ENCODE results near the gene ALDH1A3. TPM values are rescaled to one million over a fixed set of nuclear protein-coding genes. Genes with fewer than 3 reads are reported as not detected.
A peak's percentile ranks its signal among the peaks of the same experiment; 100 is the strongest.

ALDH1A3 gene
- total RNA-seq, 1 experiment from 2014 or later: 5,398 TPM

DNA sequence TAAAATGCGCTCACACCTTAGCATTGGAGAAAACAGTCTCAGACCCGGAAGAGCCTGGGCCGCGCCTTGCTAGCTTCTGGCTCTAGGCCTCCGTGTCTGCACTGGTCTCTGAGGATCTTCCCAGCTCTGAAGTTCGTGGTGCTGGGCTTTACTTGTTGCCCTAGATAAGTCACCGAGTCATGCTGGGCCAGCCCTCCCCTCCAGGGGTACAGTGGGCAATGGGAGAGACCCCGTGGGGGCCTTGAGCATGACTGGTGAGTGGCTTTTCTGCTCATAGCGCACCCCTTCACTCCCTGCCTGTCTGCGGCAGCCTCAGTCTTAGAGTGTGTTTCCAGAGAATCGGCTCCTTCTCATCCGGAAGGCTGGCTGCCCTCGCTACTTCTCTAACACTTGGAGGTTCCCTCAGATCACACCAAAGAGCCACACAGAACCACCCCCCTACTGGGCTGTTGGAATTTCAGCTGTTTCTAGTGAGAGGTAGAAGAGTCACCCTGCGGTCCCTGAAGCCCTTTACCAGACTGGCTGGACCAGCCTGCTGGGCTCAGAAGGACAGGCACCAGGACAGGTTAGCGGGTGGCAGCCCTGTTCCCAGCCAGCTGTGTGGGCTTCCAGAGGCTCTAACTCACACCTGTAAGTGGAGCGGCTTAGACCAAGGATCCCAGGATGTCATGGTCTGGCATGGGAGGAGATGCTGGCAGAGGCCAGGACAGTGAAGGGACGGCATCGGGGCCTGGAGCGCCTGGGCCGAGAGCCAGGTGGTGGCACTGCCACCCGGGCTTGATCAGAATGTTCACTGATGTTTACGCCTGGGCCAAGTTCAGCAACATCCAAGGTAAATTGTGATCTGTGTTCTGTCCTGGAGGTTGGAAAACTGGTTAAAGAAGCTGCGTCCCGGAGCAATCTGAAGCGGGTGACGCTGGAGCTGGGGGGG is 17.9 kb downstream of the ALDH1A3 start:
- intact Hi-C loops (cut with micrococcal nuclease): no loop called here
- BruUV-seq (replicated peaks): no TSS peak
- H3K27ac ChIP-seq (ENCODE audit: low read length): peak overlapping the region; percentile 19; the same call in 1 of the 2 replicates
- no peak overlapping the region for H3K4me2 ChIP-seq (ENCODE audit: low read length)
- no peaks in the 10 kb centered on the region for H3K9me2 ChIP-seq (replicated peaks; ENCODE audit: low read length)
- H3K27me3 ChIP-seq (ENCODE audit: low read length): no peaks in the 10 kb centered on the region
- H3K9ac ChIP-seq (ENCODE audit: low read length): no peak overlapping the region
- no peaks in the 10 kb centered on the region for H3K9me3 ChIP-seq (ENCODE audit: low read length)
- peaks cover 8% of the 10 kb centered on the region; the same call in 1 of the 2 replicates for H3K79me2 ChIP-seq (ENCODE audit: low read length)
- TF ChIP-seq, protein P1, sequence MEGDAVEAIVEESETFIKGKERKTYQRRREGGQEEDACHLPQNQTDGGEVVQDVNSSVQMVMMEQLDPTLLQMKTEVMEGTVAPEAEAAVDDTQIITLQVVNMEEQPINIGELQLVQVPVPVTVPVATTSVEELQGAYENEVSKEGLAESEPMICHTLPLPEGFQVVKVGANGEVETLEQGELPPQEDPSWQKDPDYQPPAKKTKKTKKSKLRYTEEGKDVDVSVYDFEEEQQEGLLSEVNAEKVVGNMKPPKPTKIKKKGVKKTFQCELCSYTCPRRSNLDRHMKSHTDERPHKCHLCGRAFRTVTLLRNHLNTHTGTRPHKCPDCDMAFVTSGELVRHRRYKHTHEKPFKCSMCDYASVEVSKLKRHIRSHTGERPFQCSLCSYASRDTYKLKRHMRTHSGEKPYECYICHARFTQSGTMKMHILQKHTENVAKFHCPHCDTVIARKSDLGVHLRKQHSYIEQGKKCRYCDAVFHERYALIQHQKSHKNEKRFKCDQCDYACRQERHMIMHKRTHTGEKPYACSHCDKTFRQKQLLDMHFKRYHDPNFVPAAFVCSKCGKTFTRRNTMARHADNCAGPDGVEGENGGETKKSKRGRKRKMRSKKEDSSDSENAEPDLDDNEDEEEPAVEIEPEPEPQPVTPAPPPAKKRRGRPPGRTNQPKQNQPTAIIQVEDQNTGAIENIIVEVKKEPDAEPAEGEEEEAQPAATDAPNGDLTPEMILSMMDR (conservative IDR thresholded peaks at IDR 0.05; ENCODE audit: low read depth, low read length): no peak
- TF ChIP-seq EZH2phosphoT487 (IDR thresholded peaks at IDR 0.05; ENCODE audit: borderline replicate concordance, low read length): no peak
- no peak for TF ChIP-seq EZH2 (IDR thresholded peaks at IDR 0.05; ENCODE audit: low read length, unreplicated experiment)
- DNase-seq: no peak
- no peak overlapping the region for H3K4me3 ChIP-seq (ENCODE audit: low read length)
- ChIA-PET CTCF (no interaction called here), POLR2A (ENCODE audit: unreplicated experiment) (no interaction called here)
- no peaks in the 10 kb centered on the region; the same call in 1 of the 2 replicates for H3K4me1 ChIP-seq (ENCODE audit: insufficient read depth, low read length)
- H3F3A ChIP-seq (ENCODE audit: low read length, unreplicated experiment): peaks cover 90% of the 10 kb centered on the region
- peaks cover 97% of the 10 kb centered on the region for H3K36me3 ChIP-seq (ENCODE audit: low read depth, low read length)
- no peak for ATAC-seq
- no peak overlapping the region for H2AFZ ChIP-seq (ENCODE audit: low read length)
- peaks cover 44% of the 10 kb centered on the region for H4K20me1 ChIP-seq (ENCODE audit: low read length)

DNA sequence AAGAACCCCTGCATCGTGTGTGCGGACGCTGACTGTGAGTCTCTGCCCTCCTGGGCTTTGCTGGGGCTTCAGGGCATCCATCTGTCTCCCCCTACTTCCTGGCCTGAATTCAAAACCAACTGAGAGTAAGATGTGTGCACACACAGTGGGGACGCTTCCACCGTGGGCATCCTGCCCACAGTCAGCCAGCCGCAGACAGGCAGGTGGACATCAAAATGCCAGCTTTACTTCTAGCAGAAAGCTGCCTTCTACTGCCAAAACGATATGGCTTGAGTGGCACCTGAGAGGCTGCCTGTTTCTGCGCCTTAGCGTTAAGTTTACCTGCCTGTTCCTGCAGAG is 18.5 kb downstream of the ALDH1A3 start:
- no peak overlapping the region for H2AFZ ChIP-seq (ENCODE audit: low read length)
- DNase-seq: no peak
- H3K36me3 ChIP-seq (ENCODE audit: low read depth, low read length): peaks cover 96% of the 10 kb centered on the region
- ATAC-seq: no peak
- H3K4me3 ChIP-seq (ENCODE audit: low read length): no peak overlapping the region
- H3K9me3 ChIP-seq (ENCODE audit: low read length): no peaks in the 10 kb centered on the region
- H3K79me2 ChIP-seq (ENCODE audit: low read length): peaks cover 4% of the 10 kb centered on the region; the same call in 1 of the 2 replicates
- H3K27ac ChIP-seq (ENCODE audit: low read length): peak overlapping the region; percentile 5; the same call in 1 of the 2 replicates
- H3K4me2 ChIP-seq (ENCODE audit: low read length): no peak overlapping the region
- H3K27me3 ChIP-seq (ENCODE audit: low read length): no peaks in the 10 kb centered on the region
- ChIA-PET CTCF (no interaction called here), POLR2A (ENCODE audit: unreplicated experiment) (no interaction called here)
- no peaks in the 10 kb centered on the region; the same call in 1 of the 2 replicates for H3K4me1 ChIP-seq (ENCODE audit: insufficient read depth, low read length)
- no TSS peak for BruUV-seq (replicated peaks)
- no peak overlapping the region for H3K9ac ChIP-seq (ENCODE audit: low read length)
- intact Hi-C loops (cut with micrococcal nuclease): no loop called here
- H3F3A ChIP-seq (ENCODE audit: low read length, unreplicated experiment): peaks cover 88% of the 10 kb centered on the region
- H3K9me2 ChIP-seq (replicated peaks; ENCODE audit: low read length): no peaks in the 10 kb centered on the region
- TF ChIP-seq, protein P1 (conservative IDR thresholded peaks at IDR 0.05; ENCODE audit: low read depth, low read length): no peak
- TF ChIP-seq EZH2phosphoT487 (IDR thresholded peaks at IDR 0.05; ENCODE audit: borderline replicate concordance, low read length): no peak
- no peak for TF ChIP-seq EZH2 (IDR thresholded peaks at IDR 0.05; ENCODE audit: low read length, unreplicated experiment)
- H4K20me1 ChIP-seq (ENCODE audit: low read length): peaks cover 38% of the 10 kb centered on the region; the same call in 1 of the 2 replicates

Data from PC-3 (cell line).